ENCODE measurements around the gene NCAM1.

GRCh38 chr11:113072237-113072858, 111.1 kb downstream of the NCAM1 start:
- TF ChIP-seq CTCF (IDR thresholded peaks at IDR 0.05 in 8 of 11, conservative IDR thresholded peaks at IDR 0.05 in 3 of 11) = no peak
- no peak for TF ChIP-seq POLR2AphosphoS5 (IDR thresholded peaks at IDR 0.05)
- no peak for TF ChIP-seq POLR2A (IDR thresholded peaks at IDR 0.05)

All from spleen (tissue), 7 donors.